Erythroblast (primary cell): ENCODE results near the gene ARID4B.

Experiments
- GATA1 ChIP-seq: IDR thresholded peaks from 2 replicates; pipeline ENCODE4 v1.6.1; 2011; ENCODE audit warnings: low read depth, mild to moderate bottlenecking, control low read depth, low read length, moderate library complexity
- POLR2A ChIP-seq: IDR thresholded peaks from 2 replicates; pipeline ENCODE4 v1.6.1; 2011; ENCODE audit warnings: mild to moderate bottlenecking, low read length

DNA sequence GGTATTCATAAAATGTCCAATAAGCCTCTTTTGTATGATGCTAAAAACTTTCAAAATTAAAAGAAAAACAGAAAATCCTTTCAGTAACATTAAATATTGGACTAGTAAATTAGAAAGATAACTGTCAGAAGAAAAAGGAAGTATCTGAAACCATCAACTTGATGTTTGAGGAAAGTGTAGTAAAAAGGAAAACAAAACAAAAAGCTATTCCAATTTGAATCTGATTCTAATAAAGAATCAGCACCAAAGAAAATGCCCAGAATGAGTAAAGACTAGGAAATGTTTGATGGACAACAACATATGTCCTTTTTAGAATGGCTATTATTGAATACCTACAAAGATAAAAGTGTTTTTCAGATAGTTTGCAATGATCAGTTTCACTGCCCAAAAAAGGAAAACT lies 87.0 kb downstream of the ARID4B start:
- TF ChIP-seq POLR2A (no peak), GATA1 (no peak)
